Liver (tissue), 9 donors: ENCODE measurements around the gene NXPH3. TPM values are rescaled to one million over a fixed set of nuclear protein-coding genes. Genes with fewer than 3 reads are reported as not detected.

ENCODE experiments used
- DNase-seq: peaks from one replicate; pipeline ENCODE4 v3.0.0-alpha.2; 2017; ENCODE audit warnings: low spot score
- H3K27ac ChIP-seq, 2 donors: one replicate each; pipeline ENCODE4 v1.7.0; 2013; ENCODE audit warnings: inconsistent platforms in 2 of 2, low read length in 2 of 2, control low read depth in 1 of 2, low read depth in 1 of 2, mild to moderate bottlenecking in 1 of 2
- H3K27me3 ChIP-seq, 4 donors: one replicate each; pipeline versions ENCODE4 v1.6.1 to v1.7.0; 2013; ENCODE audit warnings: low read length in 3 of 4, inconsistent platforms in 1 of 4, mild to moderate bottlenecking in 1 of 4, moderate library complexity in 1 of 4; ENCODE audit not compliant: control insufficient read depth in 4 of 4, insufficient read depth in 4 of 4
- H3K36me3 ChIP-seq, 4 donors: one replicate each; pipeline versions ENCODE4 v1.6.1 to v1.7.0; 2013; ENCODE audit warnings: low read length in 3 of 4, mild to moderate bottlenecking in 3 of 4, low read depth in 1 of 4, moderate library complexity in 1 of 4; ENCODE audit not compliant: control insufficient read depth in 4 of 4, insufficient read depth in 3 of 4
- H3K4me1 ChIP-seq, 4 donors: one replicate each; pipeline versions ENCODE4 v1.6.1 to v1.7.0; 2013; ENCODE audit warnings: low read length in 3 of 4, mild to moderate bottlenecking in 3 of 4, moderate library complexity in 1 of 4; ENCODE audit not compliant: control insufficient read depth in 4 of 4, insufficient read depth in 4 of 4
- H3K4me3 ChIP-seq, 3 donors: one replicate each; pipeline versions ENCODE4 v1.6.1 to v1.7.0; 2013; ENCODE audit warnings: low read length in 3 of 3, control low read depth in 1 of 3, low read depth in 1 of 3, mild to moderate bottlenecking in 1 of 3
- H3K9ac ChIP-seq, 2 donors: one replicate each; pipeline ENCODE4 v1.7.0; 2013; ENCODE audit warnings: low read length in 2 of 2, mild to moderate bottlenecking in 2 of 2, moderate library complexity in 2 of 2, control low read depth in 1 of 2, low read depth in 1 of 2
- H3K9me3 ChIP-seq, 4 donors: one replicate each; pipeline versions ENCODE4 v1.6.1 to v1.7.0; 2013; ENCODE audit warnings: low read length in 3 of 4; ENCODE audit not compliant: control insufficient read depth in 4 of 4
- CTCF ChIP-seq: fragments of 150-350 bp; IDR thresholded peaks from 2 replicates; pipeline ENCODE4 v1.5.1; 2017; ENCODE audit warnings: improper control_type of control experiment, low read depth, low read length; ENCODE audit not compliant: missing input control
- EGR1 ChIP-seq, 2 donors: IDR thresholded peaks; 2 replicates each; pipeline ENCODE4 v1.6.1; 2016 to 2018; ENCODE audit warnings: antibody characterized with exemption in 2 of 2, low read depth in 2 of 2
- FOXA1 ChIP-seq: IDR thresholded peaks from 2 replicates; pipeline ENCODE4 v1.6.1; 2016; ENCODE audit warnings: antibody characterized with exemption
- FOXA2 ChIP-seq: IDR thresholded peaks from 2 replicates; pipeline ENCODE4 v1.6.1; 2016; ENCODE audit warnings: antibody characterized with exemption
- GABPA ChIP-seq, 2 donors: IDR thresholded peaks in 1 of 2; conservative IDR thresholded peaks in 1 of 2; 2 replicates each; pipeline ENCODE4 v1.6.1; 2016; ENCODE audit warnings: antibody characterized with exemption in 2 of 2, mild to moderate bottlenecking in 1 of 2, moderate library complexity in 1 of 2
- HNF4A ChIP-seq, 2 donors: conservative IDR thresholded peaks; 2 replicates each; pipeline ENCODE4 v1.6.1; 2016; ENCODE audit warnings: antibody characterized with exemption in 2 of 2, mild to moderate bottlenecking in 2 of 2
- HNF4G ChIP-seq: IDR thresholded peaks from 2 replicates; pipeline ENCODE4 v1.6.1; 2016; ENCODE audit warnings: antibody characterized with exemption
- JUND ChIP-seq, 2 donors: IDR thresholded peaks; 2 replicates each; pipeline ENCODE4 v1.6.1; 2016; ENCODE audit warnings: antibody characterized with exemption in 2 of 2
- MAX ChIP-seq: IDR thresholded peaks from 2 replicates; pipeline ENCODE4 v1.6.1; 2016; ENCODE audit warnings: antibody characterized with exemption
- NR2F2 ChIP-seq: IDR thresholded peaks from 2 replicates; pipeline ENCODE4 v1.6.1; 2016; ENCODE audit warnings: antibody characterized with exemption
- RAD21 ChIP-seq, 2 donors: IDR thresholded peaks; 2 replicates each; pipeline ENCODE4 v1.6.1; 2016; ENCODE audit warnings: antibody characterized with exemption in 2 of 2, mild to moderate bottlenecking in 2 of 2
- REST ChIP-seq: IDR thresholded peaks from 2 replicates; pipeline ENCODE4 v1.6.1; 2016; ENCODE audit warnings: antibody characterized with exemption, mild to moderate bottlenecking
- RXRA ChIP-seq, 2 donors: IDR thresholded peaks; 2 replicates each; pipeline ENCODE4 v1.6.1; 2017 to 2018; ENCODE audit warnings: antibody characterized with exemption in 2 of 2, mild to moderate bottlenecking in 1 of 2
- SP1 ChIP-seq: IDR thresholded peaks from 2 replicates; pipeline ENCODE4 v1.6.1; 2018; ENCODE audit warnings: antibody characterized with exemption, mild to moderate bottlenecking
- TAF1 ChIP-seq: conservative IDR thresholded peaks from 2 replicates; pipeline ENCODE4 v1.6.1; 2016; ENCODE audit warnings: antibody characterized with exemption, mild to moderate bottlenecking
- YY1 ChIP-seq: IDR thresholded peaks from 2 replicates; pipeline ENCODE4 v1.6.1; 2016; ENCODE audit warnings: antibody characterized with exemption, mild to moderate bottlenecking
- ZBTB33 ChIP-seq: IDR thresholded peaks from 2 replicates; pipeline ENCODE4 v1.6.1; 2016; ENCODE audit warnings: antibody characterized with exemption
- WGBS: extraction: QIAGEN DNeasy Blood & Tissue Kit; methylation state at CpG from one replicate; pipeline ENCODE4 v1.1.7; 2013; 5-methylcytosine and 5-hydroxymethylcytosine counted together
- polyA plus RNA-seq, 2 donors: library from polyadenylated mRNA; stranded (reverse) in 1 of 2; unstranded in 1 of 2; fragments of 200-250 nt in 1 of 2; fragments of >200 nt in 1 of 2; fragmentation: Nextera tagmentation in 1 of 2; extraction: Ambion mirVana in 1 of 2; gene quantifications; one replicate each; pipeline versions ENCODE4 v1.2.1 to v1.2.3, GENCODE V29; 2013 to 2015
- total RNA-seq, 2 donors: library from RNA; depleted of rRNA; stranded (reverse); fragments of >200 nt; gene quantifications; one replicate each; pipeline ENCODE4 v1.2.3, GENCODE V29; 2014
- donor health status: healthy.
- donor health status: healthy.
- donor health status: healthy.
- donor health status: healthy.
- donor health status: healthy.

The NXPH3 gene
- total and polyA plus RNA-seq, 4 donors, result 0.17 to 0.22 TPM; not detected in 2

GRCh38 chr17:49572226-49572625, 3.4 kb upstream of the NXPH3 start:
- peaks cover 0 to 5% (median 2%) of the 10 kb centered on the region in 4 donors for H3K27me3 ChIP-seq
- no peaks in the 10 kb centered on the region for H3K9me3 ChIP-seq
- no peaks in the 10 kb centered on the region for H3K36me3 ChIP-seq
- WGBS, result 72% methylated on average over 3 of the region's 3 CpGs
- H3K27ac ChIP-seq, result no peak overlapping the region
- TF ChIP-seq ZBTB33, result no peak
- TF ChIP-seq EGR1 (IDR thresholded peaks at IDR 0.05; ENCODE audit: low read depth in 2 of 2), result no peak
- no peak for TF ChIP-seq MAX
- TF ChIP-seq HNF4A (conservative IDR thresholded peaks at IDR 0.05), result no peak
- TF ChIP-seq NR2F2, result no peak
- TF ChIP-seq REST, result no peak
- no peak for TF ChIP-seq RAD21 (IDR thresholded peaks at IDR 0.05)
- TF ChIP-seq TAF1, result no peak
- no peak for TF ChIP-seq JUND (IDR thresholded peaks at IDR 0.05)
- TF ChIP-seq RXRA (IDR thresholded peaks at IDR 0.05), result no peak
- TF ChIP-seq SP1, result no peak
- no peak for TF ChIP-seq FOXA2
- no peak for TF ChIP-seq CTCF
- no peak for TF ChIP-seq FOXA1
- TF ChIP-seq HNF4G, result no peak
- no peak for TF ChIP-seq YY1
- no peak for DNase-seq
- H3K4me1 ChIP-seq, result peaks cover 12 to 35% (median 16%) of the 10 kb centered on the region in 4 donors
- H3K4me3 ChIP-seq, result no peak overlapping the region
- H3K9ac ChIP-seq, result no peak overlapping the region

GRCh38 chr17:49572806-49573420, 2.8 kb upstream of the NXPH3 start:
- H3K36me3 ChIP-seq, result no peaks in the 10 kb centered on the region
- no peaks in the 10 kb centered on the region for H3K9me3 ChIP-seq
- WGBS, result 68% methylated on average over 6 of the region's 6 CpGs
- H3K9ac ChIP-seq, result no peak overlapping the region
- H3K27ac ChIP-seq, result no peak overlapping the region
- no peak for DNase-seq
- peaks cover 0 to 5% (median 2%) of the 10 kb centered on the region in 4 donors for H3K27me3 ChIP-seq
- H3K4me1 ChIP-seq, result peaks cover 12 to 34% (median 16%) of the 10 kb centered on the region in 4 donors
- no peak overlapping the region for H3K4me3 ChIP-seq
- TF ChIP-seq EGR1 (IDR thresholded peaks at IDR 0.05; ENCODE audit: low read depth in 2 of 2) (no peak), GABPA (IDR thresholded peaks at IDR 0.05 in 1 of 2, conservative IDR thresholded peaks at IDR 0.05 in 1 of 2) (no peak), HNF4G (no peak), ZBTB33 (no peak), CTCF (no peak), SP1 (no peak), NR2F2 (no peak), RAD21 (IDR thresholded peaks at IDR 0.05) (no peak), FOXA1 (no peak), RXRA (IDR thresholded peaks at IDR 0.05) (no peak), JUND (IDR thresholded peaks at IDR 0.05) (no peak), FOXA2 (no peak), YY1 (no peak)
